GM21576 (cell line): ENCODE results near the gene RNF38.
"Not testable (repeated sequence)": the region's sequence is repeated elsewhere in the genome, so short reads cannot be mapped to it uniquely, and the experiment has no call there.

ENCODE experiments used
- ATAC-seq: cut with Tn5 transposase; IDR thresholded peaks from one replicate; pipeline ENCODE4 v1.9.1; 2021; ENCODE audit warnings: mild to moderate bottlenecking, moderate library complexity; ENCODE audit not compliant: unreplicated experiment

The RNF38 gene

DNA sequence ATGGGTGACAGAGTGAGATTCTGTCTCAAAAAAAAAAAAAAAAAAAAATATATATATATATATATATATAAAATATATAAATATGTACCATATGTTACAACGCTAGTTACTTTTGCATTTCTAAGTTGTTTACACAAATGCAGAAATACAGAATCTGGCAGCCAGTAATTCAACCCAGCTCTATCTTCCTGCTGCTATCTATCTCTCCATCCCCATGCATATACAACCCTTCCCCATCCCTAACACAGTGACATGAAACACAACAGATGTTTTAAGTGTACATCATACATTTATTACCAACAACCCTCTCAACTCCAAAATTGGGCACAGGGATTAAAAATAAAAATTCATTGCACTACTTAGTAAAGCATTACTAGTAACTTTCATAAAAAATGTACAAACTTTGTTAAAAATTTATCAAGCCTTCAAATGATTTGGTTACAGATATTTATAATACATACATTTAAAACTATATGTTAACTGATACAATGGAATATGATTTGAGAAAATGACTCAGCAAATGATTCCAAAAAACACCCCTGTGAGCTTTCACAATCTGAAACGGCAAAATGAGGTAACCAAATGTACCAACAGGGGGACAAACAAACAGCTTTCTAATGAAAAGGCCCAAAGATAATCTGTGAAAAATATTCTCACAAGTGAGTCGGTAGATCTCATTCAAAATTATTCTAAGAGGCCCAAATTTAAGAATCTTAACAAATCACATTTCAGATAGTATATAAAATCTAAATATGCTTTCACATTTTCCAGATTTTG lies 63.8 kb downstream of the RNF38 start:
- no peak for ATAC-seq

DNA sequence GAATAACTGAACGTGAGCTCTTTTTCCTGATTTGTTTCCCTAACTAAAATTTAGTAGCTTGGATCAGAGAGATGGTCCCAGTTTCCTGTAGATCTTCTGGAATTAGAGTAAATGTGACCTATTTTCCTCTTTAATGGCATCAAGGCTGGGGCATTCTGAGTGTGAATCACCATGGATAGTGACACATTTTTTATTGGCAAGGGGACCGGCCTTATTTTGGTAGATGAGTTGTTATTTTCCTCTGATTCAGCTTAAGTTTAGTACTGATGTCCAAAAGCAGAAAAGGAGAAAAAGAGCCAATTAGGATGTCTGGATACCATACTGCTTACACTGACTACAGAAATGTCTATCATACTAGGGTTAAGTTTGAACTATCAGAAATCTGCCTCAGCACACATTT lies 68.1 kb downstream of the RNF38 start:
- no peak for ATAC-seq

- no peak for ATAC-seq
These were observed 71.2 kb downstream of the RNF38 start for GRCh38 chr9:36328798-36329411.

DNA sequence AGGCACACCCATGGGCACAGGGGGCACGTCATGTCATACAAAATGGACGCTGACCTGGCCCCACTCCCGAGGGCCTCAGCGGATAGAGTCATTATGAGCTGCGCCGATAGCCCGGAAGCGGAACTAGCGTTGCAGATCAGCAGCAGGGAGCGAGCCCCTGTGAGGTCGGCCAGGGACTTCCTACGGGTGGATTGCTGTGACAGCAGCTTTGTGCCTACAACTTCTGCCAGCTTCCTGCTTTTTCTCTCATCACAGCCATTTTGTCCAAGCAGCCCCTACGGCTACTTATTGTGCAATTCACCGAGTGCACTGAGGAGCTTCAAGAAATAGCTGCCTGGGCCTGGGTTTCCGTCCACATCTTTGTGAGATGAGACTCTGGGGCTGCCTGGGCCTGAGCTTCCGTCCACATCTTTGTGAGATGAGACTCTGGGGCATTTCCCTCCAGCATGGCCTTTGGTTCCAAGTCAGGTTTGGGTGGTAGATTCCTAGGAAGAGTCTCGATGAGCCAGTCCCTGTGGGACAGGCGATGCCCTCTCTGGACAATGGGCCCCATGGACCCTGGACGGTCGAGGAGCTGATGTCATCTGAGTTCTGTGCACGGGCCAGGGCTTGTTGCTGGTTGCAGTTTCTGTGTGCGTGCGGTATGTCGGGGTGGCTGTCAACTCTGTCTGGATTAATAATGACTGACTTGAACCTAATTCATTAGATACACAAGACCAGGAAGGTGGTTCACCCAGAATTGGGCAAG lies 74.8 kb downstream of the RNF38 start:
- no peak for ATAC-seq

DNA sequence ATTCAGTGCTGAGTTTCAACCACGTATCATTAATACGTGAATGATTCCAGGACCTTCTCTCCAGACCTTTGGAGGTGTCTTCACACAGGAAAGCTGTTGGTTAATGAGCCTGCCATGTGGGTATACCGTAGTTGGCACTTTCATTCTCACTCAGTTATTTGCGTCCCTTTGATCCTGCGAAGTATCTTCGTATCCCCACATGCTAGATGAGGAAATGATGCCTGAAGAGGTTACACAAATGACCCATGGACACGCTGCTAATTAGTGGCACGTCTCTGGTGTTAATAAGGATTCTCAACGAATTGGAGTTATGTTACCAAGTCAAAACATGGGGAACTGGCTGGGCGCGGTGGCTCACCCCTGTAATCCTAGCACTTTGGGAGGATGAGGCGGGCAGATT lies 76.1 kb downstream of the RNF38 start:
- no peak for ATAC-seq

GRCh38 chr9:36322462-36322861 lies 77.6 kb downstream of the RNF38 start:
- ATAC-seq, result no peak

DNA sequence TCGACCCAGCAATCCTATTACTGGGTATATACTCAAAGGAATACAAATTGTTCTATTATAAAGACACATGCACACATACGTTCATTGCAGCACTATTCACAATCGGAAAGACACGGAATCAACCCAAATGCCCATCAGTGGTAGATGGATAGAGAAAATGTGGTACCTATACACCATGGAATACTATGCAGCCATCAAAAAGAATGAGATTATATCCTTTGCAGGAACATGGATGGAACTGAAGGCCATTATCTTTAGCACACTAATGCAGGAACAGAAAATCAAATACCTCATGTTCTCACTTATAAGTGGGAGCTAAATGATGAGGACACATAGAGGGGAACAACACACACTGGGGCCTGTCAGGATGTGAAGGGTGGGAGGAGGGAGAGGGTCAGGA lies 78.2 kb downstream of the RNF38 start:
- ATAC-seq, result not testable (repeated sequence)

GRCh38 chr9:36320466-36320865 lies 79.6 kb downstream of the RNF38 start:
- no peak for ATAC-seq

- no peak for ATAC-seq
These were observed 80.3 kb downstream of the RNF38 start for GRCh38 chr9:36319806-36320205.

GRCh38 chr9:36319183-36319582 lies 80.9 kb downstream of the RNF38 start:
- ATAC-seq, result no peak

DNA sequence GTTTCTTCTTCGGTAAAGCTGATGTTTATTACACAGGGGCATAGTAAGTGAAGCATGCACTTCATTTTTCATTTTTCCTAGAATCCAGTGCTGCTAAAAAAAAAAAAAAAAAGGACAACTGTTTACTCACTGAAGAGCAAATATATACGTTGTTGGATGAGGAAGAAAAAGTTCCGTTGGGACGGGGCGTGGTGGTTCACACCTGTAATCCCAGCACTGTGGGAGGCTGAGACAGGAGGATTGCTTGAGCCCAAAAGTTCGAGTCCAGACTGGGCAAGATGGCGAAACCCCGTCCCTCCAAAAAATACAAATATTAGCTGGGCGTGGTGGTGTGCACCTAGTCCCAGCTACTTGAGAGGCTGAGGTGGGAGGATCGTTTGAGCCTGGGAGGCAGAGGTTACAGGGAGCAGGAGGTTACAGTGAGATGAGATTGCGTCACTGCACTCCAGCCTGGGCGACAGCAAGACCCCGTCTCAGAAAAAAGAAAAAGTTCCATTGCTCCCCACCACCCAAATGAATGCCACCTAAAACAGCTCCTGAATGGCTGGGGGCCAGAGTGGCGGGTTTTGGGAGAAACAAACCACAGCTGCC lies 81.8 kb downstream of the RNF38 start:
- no peak for ATAC-seq

- ATAC-seq, result no peak
These were observed 82.3 kb downstream of the RNF38 start for GRCh38 chr9:36317766-36318165.

- ATAC-seq, result no peak
These were observed 83.3 kb downstream of the RNF38 start for GRCh38 chr9:36316611-36317317.

- ATAC-seq, result no peak
These were observed 84.0 kb downstream of the RNF38 start for GRCh38 chr9:36316049-36316448.

GRCh38 chr9:36315283-36315682 lies 84.8 kb downstream of the RNF38 start:
- no peak for ATAC-seq

DNA sequence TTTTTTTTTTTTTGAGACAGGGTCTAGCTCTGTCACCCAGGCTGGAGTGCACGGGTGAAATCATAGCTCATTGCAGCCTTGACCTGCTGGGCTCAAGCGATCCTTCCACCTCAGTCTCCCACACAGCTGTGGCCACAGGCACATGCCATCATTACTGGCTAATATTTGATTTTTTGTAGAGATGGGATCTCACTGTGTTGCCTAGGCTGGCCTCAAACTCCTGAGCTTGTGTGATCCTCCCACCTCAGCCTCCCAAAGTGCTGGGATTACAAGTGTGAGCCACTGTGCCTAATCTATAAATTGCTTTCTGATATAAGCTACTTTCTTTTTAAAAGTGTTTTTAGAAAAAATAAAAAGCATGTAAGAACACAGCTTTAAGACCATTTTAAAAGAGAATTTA lies 85.3 kb downstream of the RNF38 start:
- ATAC-seq, result no peak

DNA sequence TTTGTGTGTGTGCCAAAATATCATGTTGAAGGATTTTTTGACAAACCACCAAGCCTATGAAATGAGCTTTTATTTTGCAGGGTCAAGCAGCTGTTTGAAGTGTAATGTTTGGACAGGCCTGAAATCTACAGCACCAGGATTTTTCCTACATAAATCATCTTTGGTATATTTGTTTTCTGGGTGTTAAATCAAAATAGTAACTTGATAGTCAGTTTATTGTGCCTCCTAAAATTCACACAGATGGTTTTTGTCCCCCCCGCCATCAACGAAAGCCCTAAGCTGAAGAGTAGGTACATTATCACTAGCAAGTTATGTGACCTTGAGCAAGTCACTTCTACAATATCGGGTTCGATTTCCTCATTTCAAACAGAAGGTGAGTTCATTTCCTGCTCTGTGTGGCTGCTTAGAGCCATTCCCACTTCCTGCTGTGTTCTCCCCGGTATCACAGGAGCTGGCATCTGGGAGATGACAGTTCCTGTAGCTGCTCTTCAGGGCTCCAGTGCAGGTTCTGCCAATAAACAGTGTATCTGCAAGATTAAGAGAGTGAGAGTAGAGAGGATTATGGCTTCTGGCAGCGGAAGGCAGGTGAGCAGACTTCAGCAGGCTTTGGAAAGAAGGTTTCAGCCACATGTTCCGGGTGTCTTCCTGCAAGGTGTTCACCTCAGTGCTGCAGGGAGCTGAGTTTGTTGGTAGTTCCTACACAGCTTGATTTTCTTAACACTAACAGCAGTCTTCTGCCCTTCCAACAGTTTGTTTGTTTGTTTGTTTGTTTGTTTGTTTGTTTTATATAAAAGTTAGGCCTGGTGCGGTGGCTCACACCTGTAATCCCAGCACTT lies 93.4 kb downstream of the RNF38 start:
- ATAC-seq, result no peak

GRCh38 chr9:36304366-36304765 lies 95.7 kb downstream of the RNF38 start:
- not testable (repeated sequence) for ATAC-seq

DNA sequence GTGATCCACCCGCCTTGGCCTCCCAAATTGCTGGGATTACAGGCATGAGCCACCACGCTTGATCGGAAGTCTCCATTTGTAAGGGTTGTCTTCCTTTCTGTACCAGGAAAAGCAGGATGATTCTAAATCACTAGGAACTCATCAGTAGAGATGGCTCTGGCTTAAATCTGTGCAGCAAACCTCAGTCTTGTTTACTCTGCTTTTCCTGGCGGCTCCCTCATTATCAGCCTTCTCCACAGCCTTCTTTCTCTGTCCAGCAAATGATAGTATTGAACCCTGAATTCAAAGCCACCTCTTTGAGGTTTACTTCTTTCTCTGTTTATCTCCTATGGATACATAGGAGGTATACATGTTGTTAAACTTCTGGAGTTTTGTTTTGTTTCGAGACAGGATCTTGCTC lies 98.8 kb downstream of the RNF38 start:
- no peak for ATAC-seq

- ATAC-seq, result no peak
These were observed 101.5 kb downstream of the RNF38 start for GRCh38 chr9:36298566-36298965.
